Activated CD4-positive, alpha-beta T cell treated with anti-CD3 and anti-CD28 coated beads, Interleukin-2, amount 50 U/mL, for 16 hours (primary cell): ENCODE measurements around the gene FGD5.
"Not testable (repeated sequence)": the region's sequence is repeated elsewhere in the genome, so short reads cannot be mapped to it uniquely, and the experiment has no call there.

Experiments
- DNase-seq: peaks from one replicate; pipeline ENCODE4 v3.0.0-alpha.2; 2020

FGD5 gene

DNA sequence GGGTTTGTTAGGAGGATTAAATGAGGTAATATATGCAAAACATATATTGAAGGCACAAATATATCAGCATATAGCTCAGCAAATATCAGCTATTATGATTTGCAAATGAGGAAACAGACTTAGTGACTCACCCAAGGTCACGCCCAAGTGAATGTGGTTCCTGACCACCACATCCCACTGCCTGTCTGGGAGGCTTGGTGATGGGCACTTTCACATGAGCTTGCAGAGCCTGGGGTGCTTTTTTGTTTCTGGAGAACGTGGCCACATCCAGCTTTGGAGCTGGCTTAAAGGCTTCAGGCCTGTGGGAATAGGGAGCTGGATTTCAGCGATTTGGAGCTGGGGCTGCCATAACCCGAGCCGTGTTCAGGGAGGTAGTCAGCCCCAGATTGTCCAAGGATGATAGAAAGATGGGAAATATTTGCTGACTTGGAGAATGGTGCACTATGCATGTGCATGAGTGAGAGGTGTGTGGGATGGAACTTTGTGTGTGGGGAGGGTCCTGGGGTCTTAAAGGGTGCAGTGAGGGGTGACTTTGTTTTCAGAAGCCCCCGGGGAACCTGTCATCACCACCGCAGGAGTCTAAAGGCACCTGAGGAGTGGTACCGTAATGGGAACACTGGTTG lies 12.0 kb upstream of the FGD5 start:
- no peak for DNase-seq

DNA sequence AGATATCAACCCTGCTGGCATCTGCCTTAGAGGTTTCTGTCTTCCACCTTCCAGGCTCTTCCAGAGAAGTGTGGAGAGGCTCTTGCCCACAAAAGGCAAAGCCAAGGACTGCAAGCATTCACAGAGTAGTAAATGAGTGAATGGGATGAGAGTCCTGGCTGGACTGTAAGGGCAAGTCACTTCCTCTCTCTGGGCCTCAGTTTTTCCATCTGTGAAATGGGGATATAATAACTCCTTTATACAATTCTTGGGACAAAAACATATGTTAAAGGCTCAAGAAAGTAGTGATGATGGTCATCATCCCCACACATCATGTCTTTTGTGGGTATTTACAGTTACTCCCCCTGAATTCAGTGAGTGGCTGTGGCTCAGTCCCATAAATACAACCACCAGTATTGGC lies 10.7 kb upstream of the FGD5 start:
- DNase-seq: no peak

DNA sequence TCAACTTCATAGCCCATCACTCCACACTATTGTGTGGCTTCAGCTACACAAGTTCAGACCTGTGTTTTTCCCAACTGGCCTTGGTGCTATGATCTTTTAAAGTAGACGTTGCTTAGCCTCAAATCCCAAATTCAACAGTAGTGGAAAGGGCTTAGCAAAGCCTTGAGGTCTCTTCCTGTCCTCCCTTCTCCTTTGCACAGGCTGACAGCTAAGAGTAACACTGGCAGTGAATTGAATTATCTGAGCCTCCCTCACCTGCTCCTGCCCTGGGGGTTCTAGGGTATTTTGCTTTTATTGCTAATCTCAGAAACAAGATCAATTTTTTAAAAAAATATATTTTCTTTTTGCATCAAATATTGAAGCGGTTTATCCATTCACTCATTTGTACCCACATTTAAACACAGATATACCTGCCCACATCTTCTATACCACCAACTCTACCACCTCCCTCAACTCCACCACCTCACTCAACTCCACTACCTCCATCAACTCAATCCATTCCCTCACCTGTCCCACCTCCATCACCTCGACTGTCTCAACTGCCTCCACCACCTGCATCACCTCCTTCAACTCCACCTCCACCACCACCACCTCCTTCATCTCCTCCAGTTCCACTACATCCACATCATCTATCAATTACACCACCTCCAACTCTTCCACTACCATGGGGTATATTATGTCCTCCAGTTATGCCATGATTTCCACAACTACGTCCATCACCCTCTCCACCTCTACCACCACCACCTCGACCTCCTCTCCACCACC lies 10.1 kb upstream of the FGD5 start:
- DNase-seq: no peak

DNA sequence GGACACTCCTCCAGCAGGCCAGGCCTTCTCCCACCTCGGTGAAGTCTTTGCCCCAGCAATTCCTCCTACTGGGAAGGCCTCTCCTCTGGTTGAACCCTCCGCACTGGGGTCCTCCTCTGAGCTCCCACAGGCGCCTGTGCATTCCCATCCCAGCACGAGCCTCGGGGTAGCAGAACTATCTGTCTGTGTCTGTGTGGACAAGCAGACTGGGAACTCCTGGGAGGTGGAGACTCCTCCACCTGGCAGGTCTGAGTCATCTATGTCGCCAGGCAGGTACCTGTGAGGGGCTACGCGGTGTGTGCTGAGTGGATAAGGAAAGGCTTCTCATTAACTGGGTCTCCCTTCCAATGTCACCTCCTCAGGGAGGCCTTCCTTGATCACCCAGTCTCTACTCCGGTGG lies 9.2 kb upstream of the FGD5 start:
- DNase-seq: not testable (repeated sequence)

DNA sequence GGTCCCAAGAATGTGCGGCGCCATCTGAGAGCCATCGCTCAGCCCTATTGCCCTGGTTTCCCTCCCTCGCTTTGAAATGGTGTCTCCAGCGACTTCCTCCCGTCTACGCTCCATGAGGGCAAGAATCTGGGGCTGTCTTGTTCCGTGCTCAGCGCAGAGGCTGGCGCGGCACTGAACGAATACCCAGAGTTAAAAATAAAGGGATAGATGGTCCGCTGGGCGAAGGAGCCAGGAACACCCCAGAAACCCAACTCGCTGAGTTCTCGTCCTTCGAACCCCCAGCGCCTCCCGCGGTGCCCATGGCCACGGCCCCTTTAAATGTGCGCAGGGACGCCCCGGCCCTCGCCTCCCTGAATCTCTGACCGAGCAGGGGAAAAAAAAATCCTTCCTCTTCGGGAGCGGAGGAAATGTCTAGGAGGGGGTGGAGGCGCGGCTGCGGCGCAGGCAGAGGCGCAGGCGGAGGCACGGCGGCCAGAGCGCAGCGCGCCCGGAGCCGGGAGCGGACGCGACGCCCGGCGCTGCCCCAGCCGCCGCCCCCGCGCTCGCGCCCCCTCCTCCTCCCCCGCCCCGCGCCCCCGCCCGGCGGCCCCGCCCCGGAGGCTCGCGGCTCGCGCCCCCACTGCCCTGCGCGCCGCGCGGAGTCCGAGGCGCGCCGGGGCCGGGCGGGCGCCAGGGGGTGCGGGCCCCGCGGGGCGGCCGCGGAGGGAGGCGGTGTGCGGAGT lies 8.5 kb upstream of the FGD5 start:
- no peak for DNase-seq

DNA sequence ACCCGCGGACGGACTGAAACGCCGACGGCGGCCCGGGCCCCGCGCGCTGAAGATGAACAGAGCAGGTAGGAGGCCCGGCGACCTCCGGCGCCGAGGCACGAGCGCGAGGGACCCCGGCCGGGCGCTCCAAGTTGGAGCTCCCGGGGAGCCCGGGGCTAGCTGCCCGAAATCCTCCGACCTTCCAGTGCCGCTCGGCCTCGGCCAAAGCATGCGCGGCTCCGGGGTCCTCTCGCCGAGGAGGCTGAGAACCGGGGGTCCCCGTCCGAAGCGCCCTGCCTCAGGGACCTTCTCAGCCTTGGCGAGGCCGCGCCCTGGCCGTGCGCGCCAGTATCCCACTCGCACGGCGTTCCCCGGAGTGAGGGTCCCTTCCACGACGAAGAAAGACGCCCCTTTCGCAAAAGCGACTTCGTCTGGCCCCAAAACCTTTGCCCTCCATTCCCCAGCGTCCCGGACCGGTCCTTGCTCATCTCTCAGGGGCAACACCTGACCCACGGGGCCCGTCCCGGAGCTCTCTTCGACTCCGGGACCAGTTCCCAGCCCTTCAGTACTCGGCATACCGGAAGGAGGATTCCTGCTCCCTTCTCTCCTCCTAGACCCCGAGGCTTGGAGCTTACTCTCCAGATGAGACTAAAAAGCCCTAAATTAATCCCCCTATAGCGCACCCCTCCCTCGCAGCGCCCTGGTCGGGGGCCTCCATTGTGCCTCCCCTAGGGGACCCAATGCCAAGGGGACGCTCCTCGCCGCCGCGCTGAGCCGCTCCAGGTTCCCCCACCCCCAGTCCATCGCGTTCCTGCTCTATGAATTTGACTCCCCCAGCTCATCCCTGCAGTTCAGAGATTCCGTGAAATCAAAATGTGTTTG lies 7.7 kb upstream of the FGD5 start:
- no peak for DNase-seq

DNA sequence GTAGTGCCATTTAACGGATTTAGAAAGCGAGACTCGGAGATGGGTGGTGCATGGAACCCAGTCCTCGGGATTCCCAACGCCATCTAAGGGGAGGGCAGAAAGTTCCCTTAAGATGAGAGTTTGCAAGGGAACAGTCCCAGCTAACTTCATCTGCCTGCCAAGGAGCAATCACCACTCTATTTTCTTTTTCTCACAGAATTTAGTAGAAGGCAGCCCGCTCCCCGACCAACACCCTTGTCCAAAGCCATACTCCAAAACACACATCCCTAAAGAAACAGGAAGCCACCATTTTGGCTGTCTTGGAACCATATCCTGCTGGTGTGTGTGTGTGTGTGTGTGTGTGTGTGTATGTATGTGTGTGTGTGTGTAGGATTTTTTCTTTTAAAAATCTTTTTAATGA lies 7.1 kb upstream of the FGD5 start:
- no peak for DNase-seq

DNA sequence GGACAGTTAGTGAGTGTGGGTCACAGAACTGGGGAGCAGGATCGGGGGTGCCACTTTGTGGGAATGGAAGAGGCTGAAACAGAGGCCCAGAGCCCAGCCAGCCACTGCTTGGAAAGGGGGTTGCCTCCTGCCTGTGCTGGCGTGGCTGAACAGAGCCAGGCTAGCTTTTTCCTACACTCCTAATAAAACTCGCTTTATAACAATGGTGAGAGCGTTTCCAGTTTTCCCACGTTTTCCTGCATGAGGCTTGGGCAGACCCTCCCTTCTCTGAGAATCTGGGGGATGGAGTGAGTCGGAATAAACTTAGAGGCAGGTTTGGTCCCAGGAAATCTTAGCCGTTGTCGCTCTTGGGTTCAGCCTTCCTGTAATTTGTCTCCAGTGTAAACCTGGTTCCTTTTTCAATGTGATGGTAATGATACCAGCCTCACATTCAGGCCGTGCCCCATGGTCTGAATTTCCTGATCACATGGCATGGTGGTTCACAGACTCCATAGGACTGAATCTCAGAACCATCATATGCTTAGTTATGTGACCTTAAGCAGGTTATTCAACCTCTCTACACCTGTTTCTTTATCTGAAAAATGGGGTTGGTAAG lies 6.5 kb upstream of the FGD5 start:
- DNase-seq: no peak

DNA sequence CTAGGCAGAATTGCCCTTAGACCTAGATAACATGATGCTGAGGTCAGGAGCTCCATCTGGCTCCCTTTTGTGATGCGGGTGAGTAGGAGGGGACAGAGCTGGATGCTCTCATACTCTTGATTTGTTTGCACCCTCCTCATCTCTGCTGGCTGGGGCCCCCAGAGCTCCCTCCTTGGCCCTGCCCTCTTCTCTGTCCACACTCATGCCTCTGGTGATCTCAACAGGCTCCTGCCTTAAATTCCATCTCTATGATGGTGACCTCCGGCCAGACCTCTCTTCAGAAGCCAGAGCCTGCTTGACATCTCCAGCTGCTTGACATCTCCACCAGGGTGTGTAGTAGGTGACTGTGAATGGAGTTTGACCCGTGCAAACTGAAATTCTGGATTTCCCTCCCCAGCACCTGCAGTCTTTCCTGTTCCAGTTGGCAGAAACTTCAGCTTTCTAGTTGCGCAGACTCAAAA lies 4.3 kb upstream of the FGD5 start:
- DNase-seq: no peak

DNA sequence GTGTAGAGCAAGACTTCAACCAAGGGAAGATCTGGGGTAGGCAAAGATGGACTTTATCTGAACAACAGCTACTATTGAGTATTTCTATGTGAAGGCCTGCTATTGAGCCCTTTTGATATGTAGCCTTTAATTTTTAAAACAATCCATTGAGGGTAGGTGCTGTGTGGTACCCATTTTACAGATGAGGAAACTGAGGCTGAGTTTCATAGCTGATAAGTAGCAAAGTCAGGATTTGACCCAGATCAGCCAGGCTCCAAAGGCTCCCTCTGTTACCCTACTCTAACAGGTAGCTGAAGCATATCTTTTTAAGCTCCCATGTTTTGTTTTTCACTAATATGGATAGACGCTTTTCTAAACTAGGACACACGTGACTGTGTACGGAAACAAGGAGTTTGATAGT lies 2.4 kb upstream of the FGD5 start:
- DNase-seq: no peak

DNA sequence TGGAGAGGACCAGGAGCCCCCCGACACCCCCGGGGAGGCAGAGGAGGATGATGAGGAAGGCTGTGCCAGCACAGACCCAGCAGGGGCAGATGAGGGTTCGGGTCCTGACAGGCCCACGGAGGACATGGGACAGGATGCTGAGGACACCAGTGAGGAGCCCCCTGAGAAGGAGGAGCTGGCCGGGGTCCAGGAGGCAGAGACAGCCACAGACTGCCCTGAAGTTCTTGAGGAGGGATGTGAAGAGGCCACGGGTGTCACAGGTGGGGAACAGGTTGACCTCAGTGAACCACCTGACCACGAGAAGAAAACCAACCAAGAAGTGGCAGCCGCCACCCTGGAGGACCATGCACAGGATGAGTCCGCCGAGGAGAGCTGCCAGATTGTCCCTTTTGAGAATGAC lies 909 bp downstream of the FGD5 start:
- no peak for DNase-seq

DNA sequence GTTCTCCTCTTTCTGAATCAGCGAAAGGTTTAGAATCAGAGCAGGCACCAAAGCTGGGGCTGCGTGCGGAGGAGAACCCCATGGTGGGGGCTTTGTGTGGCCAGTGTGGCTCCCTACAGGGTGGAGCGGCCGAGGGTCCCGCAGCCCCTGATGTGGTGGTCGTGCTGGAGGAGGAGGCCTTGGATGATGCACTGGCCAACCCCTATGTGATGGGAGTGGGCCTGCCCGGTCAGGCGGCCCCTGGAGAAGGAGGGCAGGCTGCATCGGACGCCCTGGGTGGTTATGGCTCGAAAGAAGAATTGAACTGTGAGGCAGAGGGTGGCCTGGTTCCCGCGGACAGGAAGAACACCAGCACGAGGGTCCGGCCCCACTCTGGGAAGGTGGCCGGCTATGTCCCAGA lies 1.4 kb downstream of the FGD5 start:
- DNase-seq: no peak

DNA sequence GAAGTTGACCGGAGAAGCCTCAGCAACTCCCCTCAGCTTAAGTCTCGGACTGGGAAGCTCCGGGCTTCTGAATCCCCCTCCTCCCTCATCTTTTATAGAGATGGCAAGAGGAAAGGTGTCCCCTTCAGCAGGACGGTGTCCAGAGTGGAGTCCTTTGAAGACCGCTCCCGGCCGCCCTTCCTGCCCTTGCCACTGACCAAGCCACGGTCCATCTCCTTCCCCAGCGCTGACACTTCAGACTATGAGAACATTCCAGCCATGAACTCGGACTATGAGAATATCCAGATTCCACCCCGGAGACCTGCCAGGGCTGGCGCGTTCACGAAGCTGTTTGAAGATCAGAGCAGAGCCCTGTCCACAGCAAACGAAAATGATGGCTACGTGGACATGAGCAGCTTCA lies 2.4 kb downstream of the FGD5 start:
- DNase-seq: no peak

DNA sequence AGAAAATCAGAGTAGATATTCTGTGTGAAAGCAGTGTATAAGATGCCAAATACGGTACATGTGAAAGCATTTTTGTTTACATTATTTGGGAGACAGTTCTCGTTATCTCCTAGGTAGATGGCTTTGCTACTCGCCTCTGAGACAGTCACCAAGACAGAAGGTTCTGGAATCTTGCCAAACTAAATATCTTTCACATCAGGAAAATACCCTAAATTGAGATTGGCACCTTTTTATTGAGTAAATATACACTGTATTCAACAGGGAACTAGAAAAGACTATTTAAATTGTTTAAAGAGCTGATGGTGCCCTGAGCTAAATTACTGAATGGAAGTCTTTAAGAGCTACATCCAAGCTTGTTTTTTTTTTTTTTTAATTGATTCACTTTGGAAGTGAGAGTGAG lies 3.4 kb downstream of the FGD5 start:
- DNase-seq: no peak

DNA sequence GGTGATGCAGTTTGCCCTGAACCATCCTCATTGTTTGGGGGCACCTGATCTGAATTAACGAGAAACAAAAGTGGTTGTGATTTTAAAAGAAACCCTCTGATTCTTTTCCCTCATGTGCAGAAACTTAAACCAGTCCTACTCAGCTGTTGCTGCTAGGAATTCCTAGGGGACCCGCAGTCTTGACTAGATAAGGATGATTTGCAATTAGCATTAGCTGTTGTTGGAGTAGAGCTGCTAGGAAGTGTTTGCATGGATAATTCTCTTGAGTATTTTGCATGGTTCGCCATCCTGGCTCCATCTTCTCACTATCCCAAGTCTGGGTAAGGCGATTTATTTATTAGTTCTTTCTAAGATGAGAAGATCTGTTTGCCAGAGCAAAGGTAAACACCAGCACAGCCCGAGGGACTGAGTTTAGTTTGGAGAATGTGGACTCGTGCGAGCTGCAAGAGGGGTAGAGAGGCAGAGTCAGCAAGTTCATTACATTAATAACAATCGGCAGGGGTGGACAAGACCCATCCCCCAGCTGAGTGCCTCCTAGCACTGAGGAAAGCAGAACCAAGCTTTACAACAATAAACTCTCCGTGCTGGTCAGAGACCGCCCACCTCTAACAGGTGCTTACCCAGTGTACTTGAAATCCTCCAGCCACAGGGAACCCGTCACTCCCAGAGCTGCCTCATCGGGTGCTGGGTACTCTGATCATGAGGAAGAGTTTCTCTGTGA lies 4.1 kb downstream of the FGD5 start:
- DNase-seq: no peak

DNA sequence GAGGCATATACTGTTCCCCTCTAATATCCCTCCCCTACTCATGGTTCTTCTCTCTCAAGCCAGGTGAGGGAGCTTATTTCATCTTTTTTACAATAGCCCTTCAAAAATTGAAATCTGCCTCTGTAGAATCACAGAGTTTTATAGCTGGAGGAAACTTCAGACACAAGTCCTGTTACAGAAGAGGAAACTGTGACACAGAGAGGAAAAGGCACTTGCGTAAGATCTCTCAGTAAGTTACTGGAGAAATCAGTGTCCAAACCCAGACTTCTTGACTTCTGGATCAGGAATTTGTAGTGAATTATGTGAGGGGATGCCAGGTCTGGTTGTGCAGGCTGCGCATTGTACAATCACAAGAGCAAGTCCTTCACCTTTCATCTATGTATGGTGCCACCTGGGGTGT lies 4.6 kb downstream of the FGD5 start:
- DNase-seq: no peak

DNA sequence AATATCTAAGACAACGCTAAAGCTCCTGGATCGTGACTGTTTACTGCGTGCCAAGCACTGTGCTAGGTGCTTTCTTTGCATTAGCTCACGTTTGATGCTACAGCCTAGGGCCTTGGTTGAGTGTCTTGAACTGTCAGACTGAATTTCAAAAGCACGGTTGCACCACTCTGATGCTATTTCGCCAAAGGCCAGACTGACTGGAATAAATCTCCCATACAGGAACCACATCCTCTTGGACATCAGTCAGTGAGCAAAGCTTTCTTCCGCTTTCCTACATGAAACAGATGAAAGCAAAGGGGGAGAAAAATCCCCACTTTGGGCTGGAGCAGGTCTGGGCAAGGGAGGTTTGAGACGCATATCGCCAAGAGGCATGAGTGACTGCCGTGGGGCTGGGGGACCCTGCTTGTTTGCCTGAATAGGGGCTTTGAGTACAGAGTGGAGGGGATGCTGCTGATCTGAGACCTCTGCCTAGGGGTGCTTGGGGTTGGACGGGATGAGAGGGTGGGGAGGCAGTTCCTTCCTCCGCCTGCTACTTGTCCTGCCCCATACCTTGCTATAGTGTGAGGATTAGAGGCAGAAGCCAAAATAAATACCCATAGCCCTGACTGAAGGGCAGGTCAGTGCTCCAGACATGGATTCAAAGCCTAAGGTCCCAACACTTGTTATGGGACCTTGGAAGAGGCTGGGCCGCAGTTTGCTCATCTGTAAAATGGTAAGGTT lies 5.3 kb downstream of the FGD5 start:
- DNase-seq: no peak

DNA sequence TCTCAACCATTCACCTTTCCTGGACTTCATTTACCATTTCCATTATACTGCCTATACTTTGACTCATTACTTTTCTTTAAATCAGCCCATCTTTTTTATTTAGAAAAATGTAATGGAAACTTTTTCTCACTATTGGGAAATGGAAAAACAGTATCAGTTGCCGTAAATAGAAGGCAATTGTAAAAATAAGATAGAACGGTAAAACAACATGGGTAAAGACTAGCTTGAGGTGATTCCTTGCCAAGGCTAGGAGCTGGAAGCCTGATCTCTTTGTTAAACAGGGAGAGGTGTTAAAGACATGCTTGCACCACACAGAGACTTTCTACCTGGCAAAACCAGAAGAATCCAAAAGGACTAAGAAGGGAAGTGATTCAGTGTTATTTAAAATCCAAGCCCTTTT lies 5.9 kb downstream of the FGD5 start:
- DNase-seq: no peak

DNA sequence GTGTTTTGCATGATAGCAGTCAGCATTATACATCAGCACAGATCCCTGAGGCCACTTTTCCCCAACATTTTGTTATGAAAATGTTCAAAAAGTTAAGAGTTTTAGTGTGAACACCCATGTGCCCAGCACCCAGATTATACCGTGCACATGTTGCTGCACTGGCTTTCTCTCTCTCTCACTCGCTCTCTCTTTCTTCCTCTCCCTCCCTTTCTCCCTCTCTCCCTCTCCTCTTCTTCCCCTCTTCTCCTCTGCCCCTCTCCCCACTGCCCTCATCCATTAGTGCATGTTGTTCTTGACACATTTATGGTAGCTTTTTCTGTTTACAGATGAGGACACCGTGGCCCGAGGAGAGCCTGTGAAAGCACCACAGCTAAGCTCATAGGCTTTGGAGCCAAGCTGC lies 7.3 kb downstream of the FGD5 start:
- DNase-seq: no peak

DNA sequence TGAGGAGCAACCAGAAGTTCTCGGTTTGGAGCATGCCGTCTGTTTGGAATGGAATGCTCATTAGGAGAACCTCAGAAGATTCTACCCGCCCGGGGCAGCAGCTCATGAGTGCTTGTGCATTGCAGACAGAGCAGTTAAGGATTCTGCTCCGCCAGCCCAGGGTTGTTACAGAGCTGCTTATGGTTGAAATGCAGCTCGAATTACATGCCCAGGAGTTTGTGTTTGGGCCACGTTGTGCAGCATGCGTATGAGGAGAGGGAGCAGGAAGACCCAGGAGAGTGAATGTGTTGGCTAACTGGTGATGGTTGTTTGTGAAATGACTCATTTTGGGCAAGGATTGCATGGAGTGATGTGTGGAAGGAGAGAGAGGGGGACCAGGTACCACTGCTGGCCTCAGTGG lies 9.0 kb downstream of the FGD5 start:
- DNase-seq: no peak

DNA sequence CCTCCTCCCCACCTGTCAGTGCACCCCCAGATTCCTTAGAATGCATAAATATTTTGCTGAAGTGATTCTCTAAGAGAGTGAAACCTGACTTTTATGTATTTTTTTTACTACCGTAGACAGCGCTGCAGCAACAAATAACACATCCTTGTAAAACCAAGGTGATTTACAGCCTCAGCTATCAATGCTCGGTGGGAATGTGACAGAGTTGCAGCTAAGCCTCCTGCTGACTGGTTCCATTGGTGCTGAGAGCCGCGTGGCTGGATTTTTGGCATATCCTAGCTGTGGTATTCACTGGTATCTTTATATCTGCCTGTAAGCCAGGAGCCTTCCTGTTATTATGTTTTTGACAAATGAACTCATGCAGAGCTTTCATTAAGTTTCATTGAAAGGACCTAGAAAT lies 11.0 kb downstream of the FGD5 start:
- DNase-seq: no peak
